Caco-2 (cell line): ENCODE measurements around the gene PRKAG2. TPM values are rescaled to one million over a fixed set of nuclear protein-coding genes. Genes with fewer than 3 reads are reported as not detected.

Source experiments
- BruUV-seq: library from RNA; stranded (reverse); fragments of 400-500 nt; replicated peaks from 2 replicates; lab custom pipeline; 2021; lab: Mats Ljungman, UMichigan
- CTCF ChIA-PET: fragments of 300-600 bp; sonication (Branson Sonifier 250); formaldehyde crosslinking; loops from one replicate; lab custom pipeline; 2022; ENCODE audit warnings: antibody characterized with exemption; lab: Charles Lee
- POLR2A ChIA-PET: fragments of 300-600 bp; sonication (Branson Sonifier 250); formaldehyde crosslinking; loops from one replicate; lab custom pipeline; 2022; ENCODE audit warnings: antibody characterized with exemption; lab: Charles Lee
- DNase-seq, 2 experiments: peaks; one replicate each; pipeline versions ENCODE4 v3.0.0 to v3.0.0-alpha.2; 2020 to 2022
- H3K27me3 ChIP-seq: replicated peaks from 2 replicates; pipeline ENCODE4 v1.6.0; 2011; ENCODE audit warnings: low read length; ENCODE audit not compliant: control insufficient read depth, insufficient read depth
- H3K36me3 ChIP-seq: 2 replicates; pipeline ENCODE4 v1.5.1; 2011; ENCODE audit warnings: low read length; ENCODE audit not compliant: control insufficient read depth, insufficient read depth
- H3K4me1 ChIP-seq: fragments of 250-450 bp; sonication (Bioruptor Pico); 2 replicates; pipeline ENCODE4 v1.5.1; 2020; ENCODE audit warnings: mild to moderate bottlenecking
- H3K4me3 ChIP-seq: 2 replicates; pipeline ENCODE4 v1.5.1; 2011; ENCODE audit warnings: low read depth, mild to moderate bottlenecking, control low read depth, low read length
- H3K9me3 ChIP-seq: fragments of 250-450 bp; sonication (Bioruptor Pico); 2 replicates; pipeline ENCODE4 v1.5.1; 2020; ENCODE audit warnings: mild to moderate bottlenecking, moderate library complexity
- H3K27ac Mint-ChIP-seq: one replicate; pipeline ENCODE4 v1.8.0; 2022; ENCODE audit warnings: mixed read lengths; ENCODE audit not compliant: unreplicated experiment
- H3K27me3 Mint-ChIP-seq: one replicate; pipeline ENCODE4 v1.8.0; 2022; ENCODE audit warnings: mixed read lengths; ENCODE audit not compliant: insufficient read depth, unreplicated experiment
- H3K36me3 Mint-ChIP-seq: one replicate; pipeline ENCODE4 v1.8.0; 2022; ENCODE audit warnings: mild to moderate bottlenecking, mixed read lengths; ENCODE audit not compliant: insufficient read depth, unreplicated experiment
- H3K4me1 Mint-ChIP-seq: one replicate; pipeline ENCODE4 v1.8.0; 2022; ENCODE audit warnings: low read depth, mixed read lengths; ENCODE audit not compliant: unreplicated experiment
- H3K4me3 Mint-ChIP-seq: one replicate; pipeline ENCODE4 v1.8.0; 2022; ENCODE audit warnings: mild to moderate bottlenecking, moderate library complexity, mixed read lengths; ENCODE audit not compliant: unreplicated experiment
- H3K9me3 Mint-ChIP-seq: one replicate; pipeline ENCODE4 v1.8.0; 2022; ENCODE audit warnings: mixed read lengths; ENCODE audit not compliant: unreplicated experiment
- CTCF ChIP-seq, 2 experiments: fragments of 200-600 bp in 1 of 2; IDR thresholded peaks; 1 replicate in 1 of 2; 2 replicates in 1 of 2; pipeline versions ENCODE4 v1.5.1 to v1.8.0; 2011 to 2022; ENCODE audit warnings: antibody characterized with exemption in 1 of 2, control low read depth in 1 of 2, inconsistent platforms in 1 of 2, low read depth in 1 of 2, low read length in 1 of 2, mild to moderate bottlenecking in 1 of 2, moderate library complexity in 1 of 2; ENCODE audit not compliant: insufficient read depth in 1 of 2, severe bottlenecking in 1 of 2, unreplicated experiment in 1 of 2
- intact Hi-C: fragments of 100-400 bp; cut with micrococcal nuclease; formaldehyde crosslinking; loops from one replicate; pipeline ENCODE4 v1.10.0; 2022; ENCODE audit not compliant: unreplicated experiment
- total RNA-seq: library from RNA; stranded (reverse); gene quantifications from 2 replicates; pipeline ENCODE4 v1.2.3, GENCODE V29; 2022

The PRKAG2 gene
- total RNA-seq, 1 experiment from 2014 or later = 15.9 TPM

GRCh38 chr7:151710646-151711434 is 166.1 kb downstream of the PRKAG2 start:
- Mint-ChIP-seq H3K36me3 (no peaks in the 10 kb centered on the region), H3K27ac (no peak overlapping the region), H3K4me1 (peaks cover 8% of the 10 kb centered on the region), H3K9me3 (no peaks in the 10 kb centered on the region), H3K27me3 (no peaks in the 10 kb centered on the region), H3K4me3 (no peak overlapping the region)
- DNase-seq = no peak
- Histone ChIP-seq H3K4me1 (peaks cover 6% of the 10 kb centered on the region; the same call in 1 of the 2 replicates), H3K27me3 (no peaks in the 10 kb centered on the region), H3K36me3 (no peaks in the 10 kb centered on the region), H3K4me3 (no peak overlapping the region), H3K9me3 (no peaks in the 10 kb centered on the region)
- intact Hi-C loops = no loop called here
- TF ChIP-seq CTCF (IDR thresholded peaks at IDR 0.05; ENCODE audit: insufficient read depth in 1 of 2, low read depth in 1 of 2, low read length in 1 of 2, severe bottlenecking in 1 of 2, unreplicated experiment in 1 of 2) = no peak
- CTCF ChIA-PET = no interaction called here
- POLR2A ChIA-PET = no interaction called here
- no TSS peak for BruUV-seq

GRCh38 chr7:151710121-151710640 is 166.7 kb downstream of the PRKAG2 start:
- TF ChIP-seq CTCF (IDR thresholded peaks at IDR 0.05; ENCODE audit: insufficient read depth in 1 of 2, low read depth in 1 of 2, low read length in 1 of 2, severe bottlenecking in 1 of 2, unreplicated experiment in 1 of 2) = no peak
- DNase-seq = no peak
- no peak overlapping the region for H3K4me3 ChIP-seq
- H3K4me1 ChIP-seq = peaks cover 12% of the 10 kb centered on the region; the same call in 1 of the 2 replicates
- BruUV-seq = no TSS peak
- ChIA-PET POLR2A (no interaction called here), CTCF (no interaction called here)
- Mint-ChIP-seq H3K27ac (no peak overlapping the region), H3K9me3 (no peaks in the 10 kb centered on the region), H3K4me3 (no peak overlapping the region), H3K36me3 (no peaks in the 10 kb centered on the region), H3K4me1 (peaks cover 7% of the 10 kb centered on the region), H3K27me3 (no peaks in the 10 kb centered on the region)
- no peaks in the 10 kb centered on the region for H3K9me3 ChIP-seq
- no peaks in the 10 kb centered on the region for H3K27me3 ChIP-seq
- no peaks in the 10 kb centered on the region for H3K36me3 ChIP-seq
- intact Hi-C loops = no loop called here

- Histone ChIP-seq H3K4me1 (peaks cover 12% of the 10 kb centered on the region; the same call in 1 of the 2 replicates), H3K4me3 (no peak overlapping the region), H3K27me3 (no peaks in the 10 kb centered on the region), H3K36me3 (no peaks in the 10 kb centered on the region), H3K9me3 (no peaks in the 10 kb centered on the region)
- TF ChIP-seq CTCF (IDR thresholded peaks at IDR 0.05; ENCODE audit: insufficient read depth in 1 of 2, low read depth in 1 of 2, low read length in 1 of 2, severe bottlenecking in 1 of 2, unreplicated experiment in 1 of 2) = no peak
- ChIA-PET POLR2A (no interaction called here), CTCF (no interaction called here)
- Mint-ChIP-seq H3K9me3 (no peaks in the 10 kb centered on the region), H3K4me1 (peaks cover 7% of the 10 kb centered on the region), H3K4me3 (no peak overlapping the region), H3K27me3 (no peaks in the 10 kb centered on the region), H3K36me3 (no peaks in the 10 kb centered on the region), H3K27ac (no peak overlapping the region)
- DNase-seq = no peak
- intact Hi-C loops = loop anchor here (5.0 kb wide), 1 partner anchor 137 kb away; no protein-coding TSS in a partner anchor
- no TSS peak for BruUV-seq
Measured at GRCh38 chr7:151709141-151710038, 167.5 kb downstream of the PRKAG2 start.
